Endothelial cell of umbilical vein (primary cell): ENCODE measurements around the gene MROH2A. TPM values are rescaled to one million over a fixed set of nuclear protein-coding genes. Genes with fewer than 3 reads are reported as not detected.

Experiments used
- Bru-seq: library from RNA; stranded (reverse); fragments of 400-500 nt; gene quantifications from one replicate; lab custom pipeline; 2021; lab: Mats Ljungman, UMichigan
- BruChase-seq, 2 experiments: library from RNA; stranded (reverse); fragments of 400-500 nt; gene quantifications; one replicate each; lab custom pipeline; 2021; lab: Mats Ljungman, UMichigan
- BruUV-seq: library from RNA; stranded (reverse); fragments of 400-500 nt; replicated peaks from 2 replicates; lab custom pipeline; 2021; lab: Mats Ljungman, UMichigan
- CTCF ChIA-PET: fragments of 300-600, 350-600 bp; sonication (Branson Sonifier 250); formaldehyde crosslinking; loops from one replicate; lab custom pipeline; 2021; ENCODE audit warnings: antibody characterized with exemption, inconsistent platforms; lab: Charles Lee
- POLR2A ChIA-PET: fragments of 300-600, 350-600 bp; sonication (Branson Sonifier 250); formaldehyde crosslinking; loops from one replicate; lab custom pipeline; 2021; ENCODE audit warnings: antibody characterized with exemption, inconsistent platforms; lab: Charles Lee
- DNase-seq: peaks from one replicate; pipeline ENCODE4 v3.0.0-alpha.2; 2011; ENCODE audit warnings: low read depth, low spot score
- FAIRE-seq: peaks from 2 replicates; lab custom pipeline; 2011; peaks lifted over from hg19 to GRCh38; lab: Jason Lieb, UNC
- H2AFZ ChIP-seq: 2 replicates; pipeline ENCODE4 v1.6.0; 2012; ENCODE audit warnings: low read depth, low read length, control low read depth, inconsistent platforms
- H3K27ac ChIP-seq: 2 replicates; pipeline ENCODE4 v1.5.1; 2011; ENCODE audit warnings: low read depth, mild to moderate bottlenecking, control low read depth, low read length, moderate library complexity; ENCODE audit not compliant: insufficient read depth
- H3K27me3 ChIP-seq, 2 experiments: 2 replicates each; pipeline versions ENCODE4 v1.6.0 to v1.6.1; 2011; ENCODE audit warnings: low read length in 2 of 2, mixed read lengths in 1 of 2; ENCODE audit not compliant: control insufficient read depth in 2 of 2, insufficient read depth in 2 of 2
- H3K36me3 ChIP-seq, 2 experiments: 2 replicates in 1 of 2; 3 replicates in 1 of 2; pipeline ENCODE4 v1.5.1; 2011; ENCODE audit warnings: low read length in 2 of 2, mild to moderate bottlenecking in 1 of 2, moderate library complexity in 1 of 2; ENCODE audit not compliant: control insufficient read depth in 2 of 2, insufficient read depth in 2 of 2; ENCODE audit errors: extremely low read depth in 1 of 2
- H3K4me1 ChIP-seq: 3 replicates; pipeline ENCODE4 v1.5.1; 2011; ENCODE audit warnings: mild to moderate bottlenecking, low read length; ENCODE audit not compliant: control insufficient read depth, insufficient read depth; ENCODE audit errors: extremely low read depth
- H3K4me2 ChIP-seq: 2 replicates; pipeline ENCODE4 v1.6.1; 2011; ENCODE audit warnings: low read length, control low read depth, mixed read lengths; ENCODE audit not compliant: insufficient read depth
- H3K4me3 ChIP-seq, 3 experiments: fragments of 200-600 bp in 1 of 3; sonication (generic), shearing (Covaris generic) in 1 of 3; replicated peaks in 1 of 3; 2 replicates each; pipeline ENCODE4 v1.5.1; 2011 to 2016; ENCODE audit warnings: control low read depth in 3 of 3, low read length in 3 of 3, mild to moderate bottlenecking in 2 of 3, inconsistent platforms in 1 of 3, low read depth in 1 of 3, moderate library complexity in 1 of 3; ENCODE audit not compliant: insufficient read depth in 1 of 3
- H3K79me2 ChIP-seq: 2 replicates; pipeline ENCODE4 v1.6.0; 2012; ENCODE audit warnings: low read length, inconsistent platforms; ENCODE audit not compliant: control insufficient read depth, insufficient read depth
- H3K9ac ChIP-seq: replicated peaks from 2 replicates; pipeline ENCODE3; 2011; ENCODE audit warnings: low read length, control low read depth; ENCODE audit not compliant: insufficient read depth; ENCODE audit errors: extremely low read depth
- H3K9me1 ChIP-seq: replicated peaks from 3 replicates; pipeline ENCODE4 v1.6.0; 2011; ENCODE audit warnings: mild to moderate bottlenecking, low read length; ENCODE audit not compliant: control insufficient read depth, insufficient read depth; ENCODE audit errors: extremely low read depth
- H3K9me3 ChIP-seq: replicated peaks from 2 replicates; pipeline ENCODE4 v1.5.1; 2012; ENCODE audit warnings: low read length, inconsistent platforms; ENCODE audit not compliant: control insufficient read depth, insufficient read depth
- H4K20me1 ChIP-seq: replicated peaks from 2 replicates; pipeline ENCODE3; 2011; ENCODE audit warnings: mild to moderate bottlenecking, low read length; ENCODE audit not compliant: control insufficient read depth, insufficient read depth; ENCODE audit errors: extremely low read depth
- FOS ChIP-seq: IDR thresholded peaks from 2 replicates; pipeline ENCODE4 v1.6.1; 2011; ENCODE audit warnings: mild to moderate bottlenecking, low read length, moderate library complexity, borderline replicate concordance; ENCODE audit not compliant: insufficient read depth
- MYC ChIP-seq: IDR thresholded peaks from one replicate; pipeline ENCODE4 v1.6.1; 2011; ENCODE audit warnings: mild to moderate bottlenecking, low read depth, low read length
- POLR2A ChIP-seq: IDR thresholded peaks from 2 replicates; pipeline ENCODE4 v1.6.1; 2012; ENCODE audit warnings: low read depth, mild to moderate bottlenecking, control low read depth, low read length
- dilution Hi-C: fragments of 300-500 bp; cut with MboI; formaldehyde crosslinking; loops from one replicate; pipeline ENCODE4 v1.15.0; 2019; ENCODE audit warnings: low sequenced_read_pairs; ENCODE audit not compliant: extremely low pct_ligation_motif_present
- intact Hi-C: fragments of 100-400 bp; cut with micrococcal nuclease; formaldehyde crosslinking; loops from one replicate; pipeline ENCODE4 v1.10.0; 2022
- long read RNA-seq: library from polyadenylated mRNA; stranded (forward); transcript quantifications from one replicate; pipeline ENCODE4 v2.0.0, GENCODE V29; 2021
- polyA minus RNA-seq, 3 experiments: library from RNA; depleted of rRNA, polyadenylated mRNA; stranded (reverse); fragments of >200 nt; gene quantifications; 1 replicate in 1 of 3; 2 replicates in 2 of 3; pipeline ENCODE4 v1.2.3, GENCODE V29; 2011
- polyA plus RNA-seq, 4 experiments: library from polyadenylated mRNA; depleted of rRNA in 3 of 4; stranded (reverse) in 3 of 4; unstranded in 1 of 4; fragments of >200 nt; gene quantifications; 2 replicates each; pipeline versions ENCODE4 v1.2.1 to v1.2.3, GENCODE V29; 2011 to 2012; ENCODE audit warnings: missing spikeins in 1 of 4
- total RNA-seq: library from RNA; stranded (reverse); gene quantifications from 2 replicates; pipeline ENCODE4 v1.2.3, GENCODE V29; 2021
- TF ChIP-seq, protein P1 (sequence below): IDR thresholded peaks from 2 replicates; pipeline ENCODE4 v1.6.1; 2011; ENCODE audit not compliant: insufficient read depth, insufficient read length

Gene MROH2A, protein sequence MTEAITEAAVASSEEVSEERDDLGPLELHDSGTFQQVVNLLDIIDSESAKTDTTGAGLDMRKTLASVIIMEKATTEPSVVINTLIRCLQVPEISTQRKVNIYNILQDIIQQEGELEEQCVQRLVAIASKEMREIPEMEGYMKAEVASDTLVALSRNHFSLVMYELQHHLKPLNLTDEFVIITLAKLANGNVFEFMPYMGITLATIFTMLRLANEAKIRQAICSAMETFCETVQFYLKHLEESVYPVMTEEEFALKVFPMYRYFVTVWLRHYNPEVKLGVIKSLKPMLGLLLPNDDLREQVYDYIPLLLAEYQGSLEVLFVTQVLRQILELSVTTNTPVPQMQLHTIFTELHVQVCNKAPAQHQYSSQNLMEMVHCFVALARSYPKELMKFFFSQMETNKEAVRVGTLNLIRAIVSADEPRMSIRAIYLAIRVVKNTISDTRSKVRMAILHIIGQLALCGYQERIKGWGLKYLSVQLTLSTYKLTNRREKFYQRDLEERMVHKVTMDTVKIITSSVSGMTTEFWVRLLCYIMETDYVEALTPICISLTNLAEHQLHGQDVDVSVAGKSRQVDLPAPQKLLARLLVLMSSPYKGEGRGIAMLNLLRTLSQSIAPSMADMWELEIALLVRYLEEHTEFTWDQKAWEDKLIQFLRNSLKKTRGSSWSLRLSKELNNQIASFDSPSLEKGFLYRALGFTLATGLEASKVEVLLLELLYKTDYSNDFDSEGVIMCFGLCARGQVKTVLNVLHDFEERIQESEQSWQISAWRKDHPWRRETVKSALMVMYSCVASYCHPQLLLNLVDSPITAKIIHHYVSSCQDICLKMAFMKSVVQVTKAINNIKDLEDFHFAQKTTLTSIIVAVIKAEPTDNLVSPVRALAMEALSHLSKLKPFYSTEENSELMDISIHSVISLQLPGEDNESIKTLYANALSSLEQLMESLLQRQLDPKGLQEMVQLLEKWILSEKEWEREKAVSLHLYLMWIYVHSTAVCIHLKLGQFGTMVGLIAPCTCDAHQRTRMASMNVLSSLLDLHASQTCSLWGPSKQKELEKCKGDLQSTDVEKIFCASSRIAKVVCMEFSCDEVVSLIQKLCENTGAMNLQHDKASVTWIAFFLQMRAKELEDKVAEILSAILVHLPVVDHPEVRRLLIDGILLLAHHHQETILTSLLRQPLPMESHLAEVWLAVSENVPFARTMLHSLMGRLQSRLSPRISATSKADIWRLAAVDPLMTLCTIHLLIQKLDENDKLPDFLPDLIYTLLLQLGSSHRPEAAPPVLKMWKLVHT (N-terminal part only)
- total RNA-seq (not detected in 2 replicates), polyA plus RNA-seq (not detected in 2 replicates), polyA minus RNA-seq (not detected in 2 replicates), Bru-seq, nascent RNA (not detected), BruChase-seq, experiment 1, labeled RNA remaining after a 6-hour chase (not detected), BruChase-seq, experiment 2, labeled RNA remaining after a 2-hour chase (not detected)
- polyA plus RNA-seq (2011; cell fraction: cytosol; rRNA removed), result not detected in 2 replicates
- polyA plus RNA-seq (2011; cell fraction: nucleus; rRNA removed), result not detected in 2 replicates
- not detected in 2 replicates for polyA plus RNA-seq (2012)
- polyA minus RNA-seq (2011; cell fraction: cytosol; rRNA and poly(A)+ RNA removed), result not detected
- not detected in 2 replicates for polyA minus RNA-seq (2011; cell fraction: nucleus; rRNA and poly(A)+ RNA removed)
- long read RNA-seq, result 0 reads

DNA sequence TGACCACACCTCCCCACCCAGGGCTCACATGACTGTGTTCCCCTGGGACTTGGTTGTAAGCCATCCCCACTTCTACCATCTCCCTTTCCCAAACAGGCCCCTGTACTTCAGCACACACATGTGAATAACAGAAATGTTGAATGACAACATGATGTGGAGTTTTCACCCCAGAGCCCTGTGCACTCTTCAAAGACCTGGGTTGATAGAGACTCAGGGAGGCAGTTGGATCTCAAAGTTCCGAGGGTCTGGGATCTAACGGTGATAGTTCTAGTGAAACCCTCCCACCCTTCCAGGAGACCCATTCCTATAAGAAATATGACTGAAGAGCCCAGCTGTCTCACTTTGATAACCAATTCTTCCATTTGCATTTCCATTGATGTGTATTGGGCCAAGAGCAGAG is at the start of gene MROH2A:
MROH2A (plus strand) TSS at position 301 of the 400 bp plus-strand sequence. CDS start 1,029 bp downstream, outside the sequence.
- CTCF ChIA-PET, result no interaction called here
- no peak for FAIRE-seq
- no peak within 1 kb of the TSS for H3K4me2 ChIP-seq
- H3K27me3 ChIP-seq, result no peaks in the 10 kb centered on the region
- no peak within 1 kb of the TSS for H2AFZ ChIP-seq
- no peaks in the 10 kb centered on the region for H3K79me2 ChIP-seq
- DNase-seq, result no peak
- no peak within 1 kb of the TSS for H3K9ac ChIP-seq
- POLR2A ChIA-PET, result no interaction called here
- intact Hi-C loops, result no loop called here
- TF ChIP-seq FOS (no peak), POLR2A (no peak), MYC (no peak)
- TF ChIP-seq, protein P1, sequence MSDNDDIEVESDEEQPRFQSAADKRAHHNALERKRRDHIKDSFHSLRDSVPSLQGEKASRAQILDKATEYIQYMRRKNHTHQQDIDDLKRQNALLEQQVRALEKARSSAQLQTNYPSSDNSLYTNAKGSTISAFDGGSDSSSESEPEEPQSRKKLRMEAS, result no peak
- H3K36me3 ChIP-seq, result no peaks in the 10 kb centered on the region
- H3K9me1 ChIP-seq, result no peaks in the 10 kb centered on the region
- no peak within 1 kb of the TSS for H3K27ac ChIP-seq
- H3K9me3 ChIP-seq, result no peaks in the 10 kb centered on the region
- H3K4me1 ChIP-seq, result no peaks in the 10 kb centered on the region
- no TSS peak for BruUV-seq
- no peak within 1 kb of the TSS for H3K4me3 ChIP-seq
- dilution Hi-C loops, result no loop called here
- H4K20me1 ChIP-seq, result no peaks in the 10 kb centered on the region
